Epithelial cell of esophagus (primary cell): Measurements from ENCODE around the gene UBAC2.

Experiments
- DNase-seq: peaks from one replicate; pipeline ENCODE4 v3.0.0; 2010; ENCODE audit warnings: low read depth
- H3K4me3 ChIP-seq: 2 replicates; pipeline ENCODE4 v1.5.1; 2011; ENCODE audit warnings: mild to moderate bottlenecking, low read length, control low read depth
- TF ChIP-seq, protein P1 (sequence below): IDR thresholded peaks from 2 replicates; pipeline ENCODE4 v1.5.1; 2011; ENCODE audit warnings: low read depth, mild to moderate bottlenecking, low read length, control low read depth, inconsistent platforms; ENCODE audit not compliant: insufficient read depth; ENCODE audit errors: missing control alignments

UBAC2 gene

DNA sequence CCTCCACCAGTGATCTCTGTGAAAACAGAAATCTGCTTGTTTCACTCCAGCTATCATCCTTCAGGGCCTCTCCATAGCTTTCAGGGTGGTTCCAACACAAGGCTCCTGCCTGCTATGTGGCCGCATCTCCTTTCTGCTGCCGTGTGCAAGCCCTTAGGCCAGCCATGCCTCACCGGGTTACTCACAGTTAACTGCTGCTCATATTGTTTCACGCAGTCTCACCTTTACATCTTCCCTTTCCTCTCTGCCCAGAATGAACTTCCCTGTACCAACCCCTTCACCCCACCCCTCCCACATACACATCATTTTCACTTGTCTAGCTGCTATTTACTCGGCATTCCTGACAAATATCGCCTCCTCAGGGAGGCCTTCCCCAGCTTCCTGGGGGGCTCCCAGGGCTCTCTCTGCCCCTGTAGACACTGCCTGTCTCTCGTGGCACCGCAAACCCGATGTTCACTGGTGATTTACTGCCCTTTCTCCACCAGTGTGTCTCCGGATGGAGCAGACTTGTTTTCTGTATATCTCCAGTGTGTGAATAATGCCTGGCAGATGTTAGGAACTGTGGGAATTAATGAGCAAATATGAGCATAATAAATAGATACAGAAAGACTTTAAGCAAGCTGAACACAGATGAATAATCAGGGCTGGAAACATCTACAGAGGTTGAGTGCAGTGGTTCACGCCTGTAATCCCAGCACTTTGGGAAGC is 145.8 kb downstream of the UBAC2 start:
- no peak overlapping the region for H3K4me3 ChIP-seq
- TF ChIP-seq, protein P1, sequence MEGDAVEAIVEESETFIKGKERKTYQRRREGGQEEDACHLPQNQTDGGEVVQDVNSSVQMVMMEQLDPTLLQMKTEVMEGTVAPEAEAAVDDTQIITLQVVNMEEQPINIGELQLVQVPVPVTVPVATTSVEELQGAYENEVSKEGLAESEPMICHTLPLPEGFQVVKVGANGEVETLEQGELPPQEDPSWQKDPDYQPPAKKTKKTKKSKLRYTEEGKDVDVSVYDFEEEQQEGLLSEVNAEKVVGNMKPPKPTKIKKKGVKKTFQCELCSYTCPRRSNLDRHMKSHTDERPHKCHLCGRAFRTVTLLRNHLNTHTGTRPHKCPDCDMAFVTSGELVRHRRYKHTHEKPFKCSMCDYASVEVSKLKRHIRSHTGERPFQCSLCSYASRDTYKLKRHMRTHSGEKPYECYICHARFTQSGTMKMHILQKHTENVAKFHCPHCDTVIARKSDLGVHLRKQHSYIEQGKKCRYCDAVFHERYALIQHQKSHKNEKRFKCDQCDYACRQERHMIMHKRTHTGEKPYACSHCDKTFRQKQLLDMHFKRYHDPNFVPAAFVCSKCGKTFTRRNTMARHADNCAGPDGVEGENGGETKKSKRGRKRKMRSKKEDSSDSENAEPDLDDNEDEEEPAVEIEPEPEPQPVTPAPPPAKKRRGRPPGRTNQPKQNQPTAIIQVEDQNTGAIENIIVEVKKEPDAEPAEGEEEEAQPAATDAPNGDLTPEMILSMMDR, result no peak
- DNase-seq, result no peak

DNA sequence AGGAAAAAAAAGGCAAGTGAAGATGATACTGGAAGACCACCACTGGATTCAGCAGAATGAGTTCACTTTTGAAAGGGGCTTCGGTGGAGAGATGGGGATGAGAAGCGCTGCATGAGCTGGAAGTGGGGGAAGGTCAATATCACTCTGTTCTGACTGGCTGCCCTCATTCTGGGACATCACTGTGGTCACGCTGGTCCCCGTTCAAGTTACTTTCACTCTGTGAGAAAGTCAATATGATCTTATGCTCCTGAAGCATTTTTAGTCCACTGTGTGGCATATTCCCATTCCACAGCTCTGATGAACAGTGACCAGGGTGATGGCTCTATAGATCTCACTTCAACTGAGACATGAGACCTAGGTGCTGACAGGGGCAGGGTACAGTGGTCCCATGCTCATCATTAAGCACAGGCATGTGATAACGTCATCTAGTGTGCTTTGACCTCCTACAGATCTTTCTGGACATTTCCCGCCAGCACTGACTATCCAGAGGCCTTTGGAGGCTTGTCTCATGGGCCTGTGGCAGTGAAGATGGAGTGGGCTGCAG is 146.8 kb downstream of the UBAC2 start:
- TF ChIP-seq, protein P1, result no peak
- no peak overlapping the region for H3K4me3 ChIP-seq
- no peak for DNase-seq

DNA sequence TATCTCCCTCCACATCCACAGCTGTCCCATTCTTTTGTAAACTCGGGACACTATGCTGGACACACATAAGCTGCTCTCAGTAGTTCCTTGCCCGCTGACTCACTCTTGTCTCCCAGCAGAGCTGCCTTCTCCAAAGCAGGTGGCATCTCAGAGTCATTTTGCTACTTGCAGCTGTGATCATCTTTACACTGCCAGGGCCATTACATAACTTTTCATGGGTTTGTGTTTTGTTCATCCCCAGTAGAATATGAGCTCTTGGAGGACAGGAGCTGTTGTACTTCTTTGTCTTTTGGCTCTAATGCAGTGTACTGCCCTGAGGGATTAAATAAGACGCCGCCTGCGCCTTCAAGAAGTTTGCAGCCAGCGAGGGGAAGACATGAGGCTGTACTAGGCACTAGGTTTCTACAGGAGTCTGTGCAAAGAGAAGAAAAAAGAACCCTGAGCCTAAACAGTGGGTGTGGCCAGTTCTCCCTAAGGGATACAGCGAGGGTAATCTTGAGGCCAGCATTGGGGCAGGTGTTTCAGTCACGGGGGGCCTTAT is 147.3 kb downstream of the UBAC2 start:
- no peak for DNase-seq
- TF ChIP-seq, protein P1, result no peak
- no peak overlapping the region for H3K4me3 ChIP-seq

DNA sequence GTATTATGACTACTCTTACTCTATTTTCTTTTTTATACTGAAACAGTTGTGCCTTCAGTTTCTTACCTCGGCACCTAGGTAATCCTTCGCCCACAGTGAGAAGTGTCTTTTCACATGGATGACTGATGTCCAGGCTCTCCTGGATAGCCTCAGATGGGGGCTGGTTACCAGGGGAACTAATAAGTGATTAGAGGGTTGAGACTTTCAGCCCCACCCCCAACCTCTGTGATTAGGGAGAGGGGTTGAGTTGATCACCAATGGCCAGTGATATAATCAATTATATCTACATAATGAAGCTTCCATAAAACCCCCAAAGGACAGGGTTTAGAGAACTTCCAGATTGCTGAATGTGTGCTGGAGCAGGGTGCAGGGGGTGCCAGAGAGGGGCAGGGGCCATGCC is 149.5 kb downstream of the UBAC2 start:
- DNase-seq, result no peak
- TF ChIP-seq, protein P1, result no peak
- no peak overlapping the region for H3K4me3 ChIP-seq

DNA sequence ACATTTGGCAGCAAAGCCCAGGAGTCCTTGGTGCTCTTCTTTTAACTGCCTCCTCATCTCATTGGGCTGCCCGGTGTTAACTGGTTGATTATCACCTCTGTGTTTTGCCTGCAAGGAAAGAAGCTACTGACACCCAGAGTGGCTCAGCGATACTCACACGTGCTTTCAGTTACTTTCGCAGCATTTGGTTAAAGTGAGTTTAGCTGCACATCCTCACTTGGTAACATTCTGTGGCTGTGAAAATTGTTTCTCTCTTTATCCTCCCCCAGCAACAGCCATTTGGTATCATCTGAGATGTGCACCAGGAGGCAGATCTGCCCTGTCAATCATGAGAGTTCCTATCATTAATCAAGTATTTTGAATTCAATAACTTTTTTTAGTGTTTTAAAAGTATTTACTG is 151.1 kb downstream of the UBAC2 start:
- H3K4me3 ChIP-seq, result no peak overlapping the region
- no peak for DNase-seq
- TF ChIP-seq, protein P1, result no peak

DNA sequence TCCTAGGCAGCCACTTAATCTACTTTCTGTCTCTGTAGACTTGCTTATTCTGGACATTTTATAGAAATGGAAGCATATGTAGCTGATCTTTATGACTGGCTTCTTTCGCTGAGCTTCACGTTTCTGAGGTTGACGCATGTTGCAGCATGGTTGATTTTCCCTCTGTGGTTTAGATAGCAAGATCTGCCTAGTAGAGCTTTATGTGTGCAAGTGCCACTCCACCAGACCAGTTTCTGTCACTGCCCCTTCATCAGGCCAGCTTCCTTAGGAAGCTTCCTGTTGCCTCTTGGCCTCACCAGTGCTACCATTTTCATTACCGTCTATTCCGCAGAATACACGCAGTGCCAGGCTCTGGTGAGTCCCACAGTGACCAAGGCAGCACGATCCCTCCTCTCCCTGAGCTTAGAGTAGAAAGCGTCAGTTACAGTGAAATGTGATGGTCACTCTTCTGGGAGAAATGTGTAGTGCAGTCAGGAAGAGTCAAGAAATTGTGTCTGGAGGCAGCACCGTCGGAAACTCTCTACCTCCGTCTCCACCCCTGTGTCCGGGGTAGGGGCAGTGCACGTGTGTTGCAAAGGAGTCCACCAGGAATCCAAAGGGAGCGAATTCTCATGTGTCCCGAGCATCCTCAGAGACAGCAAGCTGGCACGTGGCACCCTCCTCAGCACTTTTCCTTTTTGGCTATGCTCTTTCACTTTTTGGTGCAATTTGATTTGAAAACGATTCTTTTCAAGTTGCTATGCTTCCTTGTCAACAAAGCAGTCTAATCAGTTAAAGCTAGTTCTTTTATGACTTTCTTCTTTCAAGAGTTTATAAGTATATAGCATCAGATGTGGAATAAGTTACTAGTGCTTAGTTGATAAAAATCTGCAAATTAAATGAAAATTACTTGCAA is 151.9 kb downstream of the UBAC2 start:
- no peak overlapping the region for H3K4me3 ChIP-seq
- DNase-seq, result no peak
- TF ChIP-seq, protein P1, result no peak
